Measurements from ENCODE around the gene GPC4.

- TF ChIP-seq CTCF (conservative IDR thresholded peaks at IDR 0.05): no peak
- TF ChIP-seq ZFX (IDR thresholded peaks at IDR 0.05): no peak
Measured at GRCh38 chrX:133435544-133436124, 20.3 kb upstream of the GPC4 start.
